CD4-positive, alpha-beta T cell treated with Interleukin-1 beta for 1 hour (primary cell): ENCODE data around the gene GDPD3.

Experiments
- DNase-seq, 2 donors: peaks; one replicate each; pipeline ENCODE4 v3.0.0-alpha.2; 2020 to 2022

Gene GDPD3

GRCh38 chr16:30094541-30095165 lies 18.7 kb downstream of the GDPD3 start:
- DNase-seq = no peak

- peak; percentile 79 to 89 for DNase-seq
Measured at GRCh38 chr16:30092373-30093010, 20.8 kb downstream of the GDPD3 start.

- DNase-seq = peak; percentile 93 to 94
Measured at GRCh38 chr16:30091474-30092372, 21.6 kb downstream of the GDPD3 start, which contains the start of gene TBX6. TSS of gene TBX6 (minus strand) at chr16:30091924. CDS start at chr16:30091193, 731 bp downstream.

GRCh38 chr16:30090610-30091331 lies 22.6 kb downstream of the GDPD3 start:
- no peak for DNase-seq

GRCh38 chr16:30088832-30089624 lies 24.3 kb downstream of the GDPD3 start:
- DNase-seq = no peak

- no peak for DNase-seq
Measured at GRCh38 chr16:30088237-30088831, 25.0 kb downstream of the GDPD3 start.

GRCh38 chr16:30087181-30087898 lies 26.0 kb downstream of the GDPD3 start:
- peak in 1 of 2 donors; percentile 59 for DNase-seq

GRCh38 chr16:30086291-30087140 lies 26.8 kb downstream of the GDPD3 start:
- DNase-seq = no peak

- DNase-seq = no peak
Measured at GRCh38 chr16:30085820-30086219, 27.5 kb downstream of the GDPD3 start.

- no peak for DNase-seq
Measured at GRCh38 chr16:30085247-30085646, 28.1 kb downstream of the GDPD3 start.

- DNase-seq = no peak
Measured at GRCh38 chr16:30084816-30085159, 28.5 kb downstream of the GDPD3 start.

- no peak for DNase-seq
Measured at GRCh38 chr16:30084096-30084815, 29.1 kb downstream of the GDPD3 start.

GRCh38 chr16:30083216-30084055 lies 29.9 kb downstream of the GDPD3 start:
- no peak for DNase-seq

- DNase-seq = no peak
Measured at GRCh38 chr16:30082545-30083090, 30.7 kb downstream of the GDPD3 start.

GRCh38 chr16:30079480-30079879 lies 33.9 kb downstream of the GDPD3 start:
- DNase-seq = no peak

GRCh38 chr16:30078744-30079143 lies 34.6 kb downstream of the GDPD3 start:
- DNase-seq = no peak

GRCh38 chr16:30077656-30078055 lies 35.7 kb downstream of the GDPD3 start:
- DNase-seq = no peak

- peak in 1 of 2 donors; percentile 26 for DNase-seq
Measured at GRCh38 chr16:30076276-30076791, 37.0 kb downstream of the GDPD3 start.
